IMR-90 (cell line): ENCODE measurements around the gene USP33. TPM values are rescaled to one million over a fixed set of nuclear protein-coding genes. Genes with fewer than 3 reads are reported as not detected.

Experiments
- ATAC-seq: fragments of 200-7000 bp; cut with Tn5 transposase; 2 replicates; pipeline ENCODE4 v1.9.1; 2020; ENCODE audit warnings: low read depth, mild to moderate bottlenecking, moderate library complexity
- BruUV-seq: library from RNA; stranded (reverse); fragments of 400-500 nt; replicated peaks from 2 replicates; lab custom pipeline; 2021; lab: Mats Ljungman, UMichigan
- CTCF ChIA-PET: fragments of 300-600 bp; formaldehyde crosslinking; extraction: SDS; loops from one replicate; lab custom pipeline; 2021; ENCODE audit warnings: antibody characterized with exemption; lab: Yijun Ruan, JAX
- POLR2A ChIA-PET: fragments of 300-600 bp; sonication (Branson Sonifier 250); formaldehyde crosslinking; loops from one replicate; lab custom pipeline; 2022; ENCODE audit warnings: antibody characterized with exemption; ENCODE audit not compliant: unreplicated experiment; lab: Charles Lee
- DNase-seq: peaks from one replicate; pipeline ENCODE4 v3.0.0; 2013
- H2AFZ ChIP-seq: replicated peaks from 2 replicates; pipeline ENCODE3; 2013; ENCODE audit warnings: low read length, mild to moderate bottlenecking; ENCODE audit not compliant: poor library complexity
- H2AK5ac ChIP-seq: 2 replicates; pipeline ENCODE4 v1.6.1; 2013; ENCODE audit warnings: low read depth, low read length, inconsistent platforms
- H2AK9ac ChIP-seq: replicated peaks from 2 replicates; pipeline ENCODE3; 2013; ENCODE audit warnings: mild to moderate bottlenecking, low read depth, low read length, moderate library complexity; ENCODE audit not compliant: poor library complexity
- H2BK120ac ChIP-seq: 2 replicates; pipeline ENCODE4 v1.6.1; 2013; ENCODE audit warnings: low read depth, low read length, inconsistent platforms
- H2BK15ac ChIP-seq: 3 replicates; pipeline ENCODE4 v1.6.1; 2013; ENCODE audit warnings: low read depth, low read length, inconsistent platforms
- H2BK20ac ChIP-seq: 2 replicates; pipeline ENCODE4 v1.6.1; 2013; ENCODE audit warnings: low read depth, mild to moderate bottlenecking, inconsistent platforms, low read length, moderate library complexity
- H2BK5ac ChIP-seq: 2 replicates; pipeline ENCODE4 v1.6.1; 2013; ENCODE audit warnings: mild to moderate bottlenecking, low read depth, low read length, inconsistent platforms; ENCODE audit not compliant: poor library complexity, severe bottlenecking
- H3K14ac ChIP-seq: replicated peaks from 2 replicates; pipeline ENCODE4 v1.6.1; 2013; ENCODE audit warnings: low read depth, low read length, inconsistent platforms
- H3K18ac ChIP-seq: 2 replicates; pipeline ENCODE4 v1.6.1; 2013; ENCODE audit warnings: low read depth, low read length, control low read depth
- H3K23ac ChIP-seq: 2 replicates; pipeline ENCODE4 v1.6.1; 2013; ENCODE audit warnings: low read depth, low read length, inconsistent platforms
- H3K27ac ChIP-seq: 2 replicates; pipeline ENCODE4 v1.5.1; 2013; ENCODE audit warnings: mild to moderate bottlenecking, control low read depth, low read length; ENCODE audit not compliant: insufficient read depth
- H3K27me3 ChIP-seq: 2 replicates; pipeline ENCODE4 v1.6.1; 2013; ENCODE audit warnings: low read length; ENCODE audit not compliant: control insufficient read depth, insufficient read depth
- H3K36me3 ChIP-seq: 2 replicates; pipeline ENCODE4 v1.6.1; 2013; ENCODE audit warnings: low read length, mixed read lengths; ENCODE audit not compliant: control insufficient read depth, insufficient read depth
- H3K4ac ChIP-seq: 2 replicates; pipeline ENCODE4 v1.6.1; 2013; ENCODE audit warnings: low read depth, low read length, inconsistent platforms
- H3K4me1 ChIP-seq: 2 replicates; pipeline ENCODE4 v1.6.1; 2013; ENCODE audit warnings: low read length, mixed read lengths; ENCODE audit not compliant: control insufficient read depth, insufficient read depth
- H3K4me2 ChIP-seq: 2 replicates; pipeline ENCODE4 v1.6.1; 2013; ENCODE audit warnings: low read depth, mild to moderate bottlenecking, control low read depth, low read length, moderate library complexity
- H3K4me3 ChIP-seq: 2 replicates; pipeline ENCODE4 v1.5.1; 2013; ENCODE audit warnings: low read depth, mild to moderate bottlenecking, control low read depth, low read length, moderate library complexity; ENCODE audit not compliant: insufficient read depth
- H3K56ac ChIP-seq: 2 replicates; pipeline ENCODE4 v1.6.1; 2013; ENCODE audit warnings: low read length, inconsistent platforms; ENCODE audit not compliant: insufficient read depth; ENCODE audit errors: extremely low read depth
- H3K79me1 ChIP-seq, 2 experiments: 2 replicates each; pipeline ENCODE4 v1.6.1; 2013; ENCODE audit warnings: low read length in 2 of 2, inconsistent platforms in 1 of 2, low read depth in 1 of 2
- H3K9ac ChIP-seq: 2 replicates; pipeline ENCODE4 v1.6.1; 2013; ENCODE audit warnings: low read depth, low read length, control low read depth
- H3K9me1 ChIP-seq: 2 replicates; pipeline ENCODE4 v1.6.1; 2013; ENCODE audit warnings: low read length, inconsistent platforms; ENCODE audit not compliant: insufficient read depth
- H3K9me3 ChIP-seq: 2 replicates; pipeline ENCODE4 v1.6.1; 2013; ENCODE audit warnings: low read length; ENCODE audit not compliant: control insufficient read depth, insufficient read depth
- H4K20me1 ChIP-seq: 2 replicates; pipeline ENCODE4 v1.6.1; 2013; ENCODE audit warnings: low read length, inconsistent platforms; ENCODE audit not compliant: insufficient read depth
- H4K5ac ChIP-seq: 2 replicates; pipeline ENCODE4 v1.6.1; 2013; ENCODE audit warnings: mild to moderate bottlenecking, low read depth, low read length, control low read depth
- H4K8ac ChIP-seq, 2 experiments: 2 replicates each; pipeline ENCODE4 v1.6.1; 2013; ENCODE audit warnings: low read depth in 2 of 2, low read length in 2 of 2, control low read depth in 1 of 2, inconsistent platforms in 1 of 2
- H4K91ac ChIP-seq: 2 replicates; pipeline ENCODE4 v1.6.1; 2013; ENCODE audit warnings: low read depth, low read length, inconsistent platforms; ENCODE audit not compliant: insufficient read depth
- BHLHE40 ChIP-seq: fragments of 150-350 bp; IDR thresholded peaks from 2 replicates; pipeline ENCODE4 v1.6.1; 2016; ENCODE audit warnings: mild to moderate bottlenecking, low read depth, low read length
- CEBPB ChIP-seq: IDR thresholded peaks from 2 replicates; pipeline ENCODE4 v1.6.1; 2012; ENCODE audit warnings: low read depth, low read length, improper control_type of control experiment
- CHD1 ChIP-seq: IDR thresholded peaks from 2 replicates; pipeline ENCODE4 v1.6.1; 2012; ENCODE audit warnings: low read depth, low read length, improper control_type of control experiment
- FOS ChIP-seq: fragments of 150-350 bp; IDR thresholded peaks from 2 replicates; pipeline ENCODE4 v1.6.1; 2016; ENCODE audit warnings: low read depth, low read length
- MAFK ChIP-seq: IDR thresholded peaks from 2 replicates; pipeline ENCODE4 v1.6.1; 2012; ENCODE audit warnings: low read depth, low read length, improper control_type of control experiment
- MXI1 ChIP-seq: IDR thresholded peaks from 2 replicates; pipeline ENCODE4 v1.6.1; 2012; ENCODE audit warnings: low read depth, mild to moderate bottlenecking, low read length, moderate library complexity, borderline replicate concordance
- NFE2L2 ChIP-seq: fragments of 150-350 bp; IDR thresholded peaks from 2 replicates; pipeline ENCODE4 v1.6.1; 2016; ENCODE audit warnings: low read depth, mild to moderate bottlenecking, low read length
- POLR2A ChIP-seq: IDR thresholded peaks from 2 replicates; pipeline ENCODE4 v1.6.1; 2012; ENCODE audit warnings: mild to moderate bottlenecking, low read depth, low read length
- RAD21 ChIP-seq: IDR thresholded peaks from 2 replicates; pipeline ENCODE4 v1.6.1; 2012; ENCODE audit warnings: low read length, improper control_type of control experiment
- RCOR1 ChIP-seq: IDR thresholded peaks from 2 replicates; pipeline ENCODE4 v1.6.1; 2012; ENCODE audit warnings: mild to moderate bottlenecking, low read length, improper control_type of control experiment; ENCODE audit not compliant: insufficient replicate concordance
- RFX5 ChIP-seq: IDR thresholded peaks from 2 replicates; pipeline ENCODE4 v1.8.0; 2012; ENCODE audit warnings: low read depth, mild to moderate bottlenecking, low read length, moderate library complexity
- SMC3 ChIP-seq: fragments of 150-350 bp; IDR thresholded peaks from 2 replicates; pipeline ENCODE4 v1.6.1; 2016; ENCODE audit warnings: low read depth, mild to moderate bottlenecking, antibody characterized with exemption, low read length, moderate library complexity
- WGBS, 2 experiments: methylation state at CpG; one replicate each; pipeline versions ENCODE4 v1.1.5 to v1.1.7; 2013; ENCODE audit warnings: missing lambda C conversion rate in 2 of 2; ENCODE audit not compliant: insufficient read length in 1 of 2; ENCODE audit errors: extremely low coverage in 2 of 2; 5-methylcytosine and 5-hydroxymethylcytosine counted together
- dilution Hi-C: fragments of 300-500 bp; cut with HindIII; formaldehyde crosslinking; loops from one replicate; pipeline ENCODE4 v1.14.3; 2018; ENCODE audit warnings: low sequenced_read_pairs; ENCODE audit not compliant: unreplicated experiment
- in situ Hi-C: fragments of 300-500 bp; cut with MboI; formaldehyde crosslinking; loops from 3 replicates; pipeline ENCODE4 v1.14.3; 2019; ENCODE audit warnings: low sequenced_read_pairs, inconsistent platforms, mixed read lengths
- intact Hi-C: fragments of 100-400 bp; cut with micrococcal nuclease; formaldehyde crosslinking; loops from 2 replicates; pipeline ENCODE4 v1.10.0; 2022
- polyA plus RNA-seq, 3 experiments: library from polyadenylated mRNA; depleted of rRNA; stranded (reverse); fragments of >200 nt; gene quantifications; 2 replicates each; pipeline ENCODE4 v1.2.3, GENCODE V29; 2012; ENCODE audit warnings: low replicate concordance in 1 of 3
- total RNA-seq: library from RNA; depleted of rRNA; stranded (reverse); fragments of >200 nt; gene quantifications from 2 replicates; pipeline ENCODE4 v1.2.3, GENCODE V29; 2012
- TF ChIP-seq, protein P1 (sequence below): fragments of 150-350 bp; IDR thresholded peaks from 2 replicates; pipeline ENCODE4 v1.6.1; 2017; ENCODE audit warnings: mild to moderate bottlenecking, antibody characterized with exemption, low read length, low read depth
- TF ChIP-seq, protein P2 (sequence below): conservative IDR thresholded peaks from 2 replicates; pipeline ENCODE4 v1.5.1; 2012; ENCODE audit warnings: mild to moderate bottlenecking, low read depth, low read length, improper control_type of control experiment
- TF ChIP-seq, protein P3 (sequence below): fragments of 150-350 bp; IDR thresholded peaks from 2 replicates; pipeline ENCODE4 v1.6.1; 2016; ENCODE audit warnings: low read depth, mild to moderate bottlenecking, low read length, moderate library complexity, borderline replicate concordance

The USP33 gene
- total and polyA plus RNA-seq, 2 of the 4 experiments (the other 2 are of a cell fraction) = 33.7 to 64.5 TPM

DNA sequence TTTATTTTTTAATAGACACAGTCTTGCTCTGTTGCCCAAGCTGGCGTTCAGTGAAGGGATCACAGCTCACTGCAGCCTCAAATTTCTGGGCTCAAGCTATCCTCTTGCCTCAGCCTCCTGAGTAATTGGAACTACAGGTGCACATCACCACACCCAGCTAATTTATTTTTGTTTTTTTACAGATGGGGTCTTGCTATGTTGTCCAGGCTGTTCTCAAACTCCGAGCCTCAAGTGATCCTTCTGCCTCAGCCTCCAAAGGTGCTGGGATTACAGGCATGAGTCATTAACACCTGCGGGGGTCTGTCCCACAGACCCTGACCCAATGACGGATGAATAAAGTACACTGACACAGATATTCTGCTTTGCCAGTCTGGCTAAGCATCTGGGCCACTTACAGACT, 43.6 kb downstream of the USP33 start:
- dilution Hi-C loops (no loop called here), intact Hi-C loops (no loop called here), in situ Hi-C loops (no loop called here)
- H3K56ac ChIP-seq = no peak overlapping the region
- H4K91ac ChIP-seq = no peak overlapping the region
- no peaks in the 10 kb centered on the region for H4K20me1 ChIP-seq
- H2BK15ac ChIP-seq = no peak overlapping the region
- no peak overlapping the region for H3K4me3 ChIP-seq
- no peak overlapping the region for H2AK5ac ChIP-seq
- H2AK9ac ChIP-seq = no peak overlapping the region
- no peaks in the 10 kb centered on the region for H3K9me3 ChIP-seq
- no peak overlapping the region for H4K8ac ChIP-seq
- no peak overlapping the region for H3K4ac ChIP-seq
- H2AFZ ChIP-seq = no peak overlapping the region
- no peak overlapping the region for H4K5ac ChIP-seq
- peaks cover 0 to 4% of the 10 kb centered on the region in 2 experiments; a peak in 3 of 4 replicates for H3K79me1 ChIP-seq
- H3K4me2 ChIP-seq = no peak overlapping the region
- 100% methylated on average over 1 of the region's 4 CpGs; no CpG with 5 or more reads in 1 of the 2 experiments for WGBS, 2 experiments
- H3K18ac ChIP-seq = no peak overlapping the region
- no peak overlapping the region for H3K9ac ChIP-seq
- no peak overlapping the region for H2BK20ac ChIP-seq
- no peaks in the 10 kb centered on the region for H3K27me3 ChIP-seq
- H3K36me3 ChIP-seq = peaks cover 34% of the 10 kb centered on the region
- H2BK5ac ChIP-seq = no peak overlapping the region
- H3K27ac ChIP-seq = no peak overlapping the region
- H3K9me1 ChIP-seq = peaks cover 5% of the 10 kb centered on the region
- DNase-seq = no peak
- BruUV-seq = no TSS peak
- ATAC-seq = no peak
- ChIA-PET CTCF (no interaction called here), POLR2A (no interaction called here)
- no peak overlapping the region for H2BK120ac ChIP-seq
- H3K4me1 ChIP-seq = no peaks in the 10 kb centered on the region
- no peak overlapping the region for H3K14ac ChIP-seq
- H3K23ac ChIP-seq = no peak overlapping the region
- TF ChIP-seq POLR2A (no peak), CEBPB (no peak), BHLHE40 (no peak), MXI1 (no peak), RFX5 (no peak), RAD21 (no peak), NFE2L2 (no peak), RCOR1 (no peak), CHD1 (no peak), FOS (no peak), MAFK (no peak), SMC3 (no peak)
- TF ChIP-seq, protein P1, sequence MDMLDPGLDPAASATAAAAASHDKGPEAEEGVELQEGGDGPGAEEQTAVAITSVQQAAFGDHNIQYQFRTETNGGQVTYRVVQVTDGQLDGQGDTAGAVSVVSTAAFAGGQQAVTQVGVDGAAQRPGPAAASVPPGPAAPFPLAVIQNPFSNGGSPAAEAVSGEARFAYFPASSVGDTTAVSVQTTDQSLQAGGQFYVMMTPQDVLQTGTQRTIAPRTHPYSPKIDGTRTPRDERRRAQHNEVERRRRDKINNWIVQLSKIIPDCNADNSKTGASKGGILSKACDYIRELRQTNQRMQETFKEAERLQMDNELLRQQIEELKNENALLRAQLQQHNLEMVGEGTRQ = no peak
- TF ChIP-seq, protein P2, sequence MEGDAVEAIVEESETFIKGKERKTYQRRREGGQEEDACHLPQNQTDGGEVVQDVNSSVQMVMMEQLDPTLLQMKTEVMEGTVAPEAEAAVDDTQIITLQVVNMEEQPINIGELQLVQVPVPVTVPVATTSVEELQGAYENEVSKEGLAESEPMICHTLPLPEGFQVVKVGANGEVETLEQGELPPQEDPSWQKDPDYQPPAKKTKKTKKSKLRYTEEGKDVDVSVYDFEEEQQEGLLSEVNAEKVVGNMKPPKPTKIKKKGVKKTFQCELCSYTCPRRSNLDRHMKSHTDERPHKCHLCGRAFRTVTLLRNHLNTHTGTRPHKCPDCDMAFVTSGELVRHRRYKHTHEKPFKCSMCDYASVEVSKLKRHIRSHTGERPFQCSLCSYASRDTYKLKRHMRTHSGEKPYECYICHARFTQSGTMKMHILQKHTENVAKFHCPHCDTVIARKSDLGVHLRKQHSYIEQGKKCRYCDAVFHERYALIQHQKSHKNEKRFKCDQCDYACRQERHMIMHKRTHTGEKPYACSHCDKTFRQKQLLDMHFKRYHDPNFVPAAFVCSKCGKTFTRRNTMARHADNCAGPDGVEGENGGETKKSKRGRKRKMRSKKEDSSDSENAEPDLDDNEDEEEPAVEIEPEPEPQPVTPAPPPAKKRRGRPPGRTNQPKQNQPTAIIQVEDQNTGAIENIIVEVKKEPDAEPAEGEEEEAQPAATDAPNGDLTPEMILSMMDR = no peak
- TF ChIP-seq, protein P3, sequence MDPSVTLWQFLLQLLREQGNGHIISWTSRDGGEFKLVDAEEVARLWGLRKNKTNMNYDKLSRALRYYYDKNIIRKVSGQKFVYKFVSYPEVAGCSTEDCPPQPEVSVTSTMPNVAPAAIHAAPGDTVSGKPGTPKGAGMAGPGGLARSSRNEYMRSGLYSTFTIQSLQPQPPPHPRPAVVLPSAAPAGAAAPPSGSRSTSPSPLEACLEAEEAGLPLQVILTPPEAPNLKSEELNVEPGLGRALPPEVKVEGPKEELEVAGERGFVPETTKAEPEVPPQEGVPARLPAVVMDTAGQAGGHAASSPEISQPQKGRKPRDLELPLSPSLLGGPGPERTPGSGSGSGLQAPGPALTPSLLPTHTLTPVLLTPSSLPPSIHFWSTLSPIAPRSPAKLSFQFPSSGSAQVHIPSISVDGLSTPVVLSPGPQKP = no peak
